Fibroblast of mammary gland (primary cell): Measurements from ENCODE around the gene TMEM128.
"Not testable (repeated sequence)": the region's sequence is repeated elsewhere in the genome, so short reads cannot be mapped to it uniquely, and the experiment has no call there.

Experiments
- DNase-seq: peaks from one replicate; pipeline ENCODE4 v3.0.0-alpha.2; 2010; ENCODE audit warnings: low read depth
- H3K4me3 ChIP-seq: 2 replicates; pipeline ENCODE4 v1.5.1; 2011; ENCODE audit warnings: low read depth, mild to moderate bottlenecking, low read length, moderate library complexity; ENCODE audit not compliant: control insufficient read depth
- TF ChIP-seq, protein P1 (sequence below): conservative IDR thresholded peaks from 2 replicates; pipeline ENCODE4 v1.5.1; 2011; ENCODE audit warnings: low read depth, low read length, inconsistent platforms; ENCODE audit not compliant: control insufficient read depth, insufficient read depth

The TMEM128 gene

DNA sequence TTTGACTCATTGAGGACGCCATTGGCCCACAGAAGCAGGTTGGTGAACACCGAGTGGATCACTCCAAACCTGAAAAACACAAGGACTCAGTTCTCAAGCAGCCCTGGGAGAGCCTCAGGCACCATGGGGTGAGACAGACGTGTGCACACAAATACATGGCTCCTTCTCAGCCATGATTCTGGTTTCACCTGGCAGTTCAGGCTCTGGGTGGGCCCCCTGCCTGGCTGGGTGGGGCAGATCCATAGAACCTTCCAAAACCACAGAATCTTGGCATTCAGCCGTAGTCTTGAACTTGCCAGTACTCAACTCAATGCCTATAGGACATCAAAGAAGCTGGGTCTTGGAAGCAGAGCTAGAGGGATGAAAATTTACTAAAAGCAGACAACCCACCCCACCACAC lies 45.5 kb downstream of the TMEM128 start:
- TF ChIP-seq, protein P1, sequence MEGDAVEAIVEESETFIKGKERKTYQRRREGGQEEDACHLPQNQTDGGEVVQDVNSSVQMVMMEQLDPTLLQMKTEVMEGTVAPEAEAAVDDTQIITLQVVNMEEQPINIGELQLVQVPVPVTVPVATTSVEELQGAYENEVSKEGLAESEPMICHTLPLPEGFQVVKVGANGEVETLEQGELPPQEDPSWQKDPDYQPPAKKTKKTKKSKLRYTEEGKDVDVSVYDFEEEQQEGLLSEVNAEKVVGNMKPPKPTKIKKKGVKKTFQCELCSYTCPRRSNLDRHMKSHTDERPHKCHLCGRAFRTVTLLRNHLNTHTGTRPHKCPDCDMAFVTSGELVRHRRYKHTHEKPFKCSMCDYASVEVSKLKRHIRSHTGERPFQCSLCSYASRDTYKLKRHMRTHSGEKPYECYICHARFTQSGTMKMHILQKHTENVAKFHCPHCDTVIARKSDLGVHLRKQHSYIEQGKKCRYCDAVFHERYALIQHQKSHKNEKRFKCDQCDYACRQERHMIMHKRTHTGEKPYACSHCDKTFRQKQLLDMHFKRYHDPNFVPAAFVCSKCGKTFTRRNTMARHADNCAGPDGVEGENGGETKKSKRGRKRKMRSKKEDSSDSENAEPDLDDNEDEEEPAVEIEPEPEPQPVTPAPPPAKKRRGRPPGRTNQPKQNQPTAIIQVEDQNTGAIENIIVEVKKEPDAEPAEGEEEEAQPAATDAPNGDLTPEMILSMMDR, result no peak
- H3K4me3 ChIP-seq, result no peak overlapping the region
- DNase-seq, result no peak

DNA sequence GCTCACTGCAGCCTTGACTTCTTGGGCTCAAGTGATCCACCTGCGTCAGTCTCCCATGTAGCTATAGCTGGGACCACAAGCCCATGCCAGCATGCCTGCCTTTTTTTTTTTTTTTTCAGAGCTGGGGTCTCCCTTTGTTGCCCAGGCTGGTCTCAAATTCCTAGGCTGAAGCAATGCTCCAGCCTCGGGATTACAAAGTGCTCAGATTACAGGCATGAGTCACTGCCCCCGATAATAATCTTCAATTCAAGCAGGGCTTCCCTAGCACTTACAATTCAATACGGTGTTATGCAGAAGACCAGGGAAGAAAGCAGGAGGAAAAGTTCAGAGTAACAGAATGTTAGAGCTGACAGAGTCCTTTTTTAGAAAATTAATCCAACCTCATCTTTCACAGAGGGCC lies 47.4 kb downstream of the TMEM128 start:
- no peak for DNase-seq
- TF ChIP-seq, protein P1, result no peak
- H3K4me3 ChIP-seq, result no peak overlapping the region

DNA sequence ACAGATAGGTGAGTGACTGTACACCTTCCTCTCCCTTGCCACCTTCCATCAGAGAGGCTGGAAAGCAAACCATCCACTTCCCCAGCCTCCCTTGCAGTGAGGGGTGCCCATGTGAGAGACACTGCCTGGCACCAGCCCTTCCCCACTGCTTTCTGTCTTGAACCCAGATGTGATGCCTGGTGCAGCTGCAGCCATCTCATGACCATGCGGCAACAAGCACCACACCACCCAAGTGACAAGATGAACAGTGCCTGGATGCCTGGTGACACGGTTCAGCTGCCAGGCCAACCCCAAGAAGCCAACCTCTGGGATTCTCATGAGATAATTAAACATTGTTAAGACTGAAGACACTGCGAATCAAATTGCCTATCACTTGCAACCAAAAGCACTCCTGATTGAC lies 52.7 kb downstream of the TMEM128 start:
- TF ChIP-seq, protein P1, result no peak
- DNase-seq, result no peak
- H3K4me3 ChIP-seq, result no peak overlapping the region

DNA sequence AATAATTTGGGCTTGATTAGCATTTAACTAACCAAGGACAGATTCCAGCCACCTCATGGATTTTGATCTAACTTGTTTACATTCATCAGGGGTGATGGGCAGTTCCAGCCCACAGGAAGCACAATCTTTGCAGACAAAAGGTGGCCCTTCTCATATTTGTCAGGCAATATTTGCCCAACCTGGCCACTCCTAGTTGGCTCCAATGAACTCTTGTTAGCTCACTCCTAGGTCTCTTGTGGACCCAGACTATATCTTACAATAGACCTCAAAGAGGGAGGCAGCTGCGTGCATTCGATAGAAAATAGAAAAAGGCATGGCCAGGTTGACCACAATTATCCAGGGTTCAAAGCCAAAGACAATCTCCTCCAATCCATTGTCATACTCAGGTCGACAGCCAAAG lies 59.5 kb downstream of the TMEM128 start:
- not testable (repeated sequence) for DNase-seq, H3K4me3 ChIP-seq
